Germinal center (tissue), 1 donor: ENCODE data around the gene RCE1.
A peak's percentile ranks its signal among the peaks of the same experiment; 100 is the strongest.

Experiments used
- DNase-seq: peaks from one replicate; pipeline ENCODE4 v3.0.0; 2012; ENCODE audit warnings: mixed read lengths, low spot score

Gene RCE1

GRCh38 chr11:66857234-66857926, 14.1 kb downstream of the RCE1 start:
- DNase-seq, result no peak

- no peak for DNase-seq
Measured at GRCh38 chr11:66857927-66858185, 14.6 kb downstream of the RCE1 start.

GRCh38 chr11:66858186-66858938, 15.1 kb downstream of the RCE1 start:
- DNase-seq, result no peak

- no peak for DNase-seq
Measured at GRCh38 chr11:66858939-66859685, 15.9 kb downstream of the RCE1 start.

- DNase-seq, result no peak
Measured at GRCh38 chr11:66859686-66860448, 16.6 kb downstream of the RCE1 start.

- DNase-seq, result no peak
Measured at GRCh38 chr11:66860449-66860831, 17.2 kb downstream of the RCE1 start.

GRCh38 chr11:66861038-66861773, 18.0 kb downstream of the RCE1 start:
- DNase-seq, result no peak

- no peak for DNase-seq
Measured at GRCh38 chr11:66861774-66862558, 18.7 kb downstream of the RCE1 start.

- DNase-seq, result no peak
Measured at GRCh38 chr11:66862559-66863037, 19.4 kb downstream of the RCE1 start.

GRCh38 chr11:66863428-66864125, 20.3 kb downstream of the RCE1 start:
- DNase-seq, result no peak

- DNase-seq, result no peak
Measured at GRCh38 chr11:66864172-66864901, 21.1 kb downstream of the RCE1 start.

- no peak for DNase-seq
Measured at GRCh38 chr11:66864924-66865697, 21.9 kb downstream of the RCE1 start.

- no peak for DNase-seq
Measured at GRCh38 chr11:66866007-66866406, 22.8 kb downstream of the RCE1 start.

- DNase-seq, result no peak
Measured at GRCh38 chr11:66866511-66866986, 23.3 kb downstream of the RCE1 start.

- DNase-seq, result no peak
Measured at GRCh38 chr11:66867425-66868040, 24.3 kb downstream of the RCE1 start.

- no peak for DNase-seq
Measured at GRCh38 chr11:66868082-66868725, 25.0 kb downstream of the RCE1 start.

GRCh38 chr11:66868726-66869566, 25.7 kb downstream of the RCE1 start:
- peak; percentile 90 for DNase-seq
